OCI-LY7 (cell line): ENCODE measurements around the gene MICAL3. TPM values are rescaled to one million over a fixed set of nuclear protein-coding genes. Genes with fewer than 3 reads are reported as not detected.

Source experiments
- BruUV-seq: library from RNA; stranded (reverse); fragments of 400-500 nt; replicated peaks from 2 replicates; lab custom pipeline; 2021; lab: Mats Ljungman, UMichigan
- CTCF ChIA-PET: fragments of 300-600 bp; sonication (Branson Sonifier 250); formaldehyde crosslinking; loops from one replicate; lab custom pipeline; 2022; ENCODE audit warnings: antibody characterized with exemption; ENCODE audit not compliant: unreplicated experiment; lab: Charles Lee
- POLR2A ChIA-PET: fragments of 300-600 bp; sonication (Branson Sonifier 250); formaldehyde crosslinking; loops from one replicate; lab custom pipeline; 2022; ENCODE audit warnings: antibody characterized with exemption; lab: Charles Lee
- DNase-seq: peaks from one replicate; pipeline ENCODE4 v3.0.0-alpha.2; 2015; ENCODE audit warnings: low spot score
- H2AFZ ChIP-seq: fragments of 200-600 bp; sonication (generic), shearing (Covaris generic); 2 replicates; pipeline ENCODE4 v1.6.1; 2014; ENCODE audit warnings: mild to moderate bottlenecking, antibody characterized with exemption, low read length, moderate library complexity
- H3K27ac ChIP-seq: fragments of 200-600 bp; sonication (generic); 2 replicates; pipeline ENCODE4 v1.5.1; 2014; ENCODE audit warnings: mixed run types, low read depth, mild to moderate bottlenecking, moderate library complexity, low read length, inconsistent platforms; ENCODE audit not compliant: poor library complexity, severe bottlenecking
- H3K36me3 ChIP-seq: fragments of 200-600 bp; sonication (generic); 2 replicates; pipeline ENCODE4 v1.6.1; 2014; ENCODE audit warnings: mild to moderate bottlenecking, antibody characterized with exemption, low read length, moderate library complexity, mixed read lengths; ENCODE audit not compliant: insufficient read depth
- H3K4me1 ChIP-seq: fragments of 200-600 bp; sonication (generic); 2 replicates; pipeline ENCODE4 v1.5.1; 2014; ENCODE audit warnings: mild to moderate bottlenecking, low read length; ENCODE audit not compliant: insufficient read depth, poor library complexity, severe bottlenecking
- H3K4me2 ChIP-seq: fragments of 200-600 bp; sonication (generic); 2 replicates; pipeline ENCODE4 v1.6.1; 2014; ENCODE audit warnings: mild to moderate bottlenecking, low read length
- H3K4me3 ChIP-seq: fragments of 200-600 bp; sonication (generic); 2 replicates; pipeline ENCODE4 v1.5.1; 2014; ENCODE audit warnings: mild to moderate bottlenecking, low read depth, low read length; ENCODE audit not compliant: poor library complexity, severe bottlenecking
- H3K79me2 ChIP-seq: fragments of 200-600 bp; sonication (generic); 2 replicates; pipeline ENCODE4 v1.6.1; 2016; ENCODE audit warnings: low read depth, mild to moderate bottlenecking, low read length, moderate library complexity, mixed read lengths; ENCODE audit not compliant: insufficient read depth
- H3K9me2 ChIP-seq: fragments of 200-600 bp; sonication (generic); 2 replicates; pipeline ENCODE4 v1.6.1; 2016; ENCODE audit warnings: mild to moderate bottlenecking, low read length, mixed read lengths; ENCODE audit not compliant: insufficient read depth
- H3K9me3 ChIP-seq: fragments of 200-600 bp; sonication (generic); 2 replicates; pipeline ENCODE4 v1.6.1; 2014; ENCODE audit warnings: mild to moderate bottlenecking, mixed run types, low read length, mixed read lengths
- H4K20me1 ChIP-seq: fragments of 200-600 bp; sonication (generic); 2 replicates; pipeline ENCODE4 v1.6.1; 2014; ENCODE audit warnings: mild to moderate bottlenecking, antibody characterized with exemption, low read length, moderate library complexity, mixed read lengths; ENCODE audit not compliant: insufficient read depth
- CTCF ChIP-seq: fragments of 200-600 bp; sonication (generic); conservative IDR thresholded peaks from 2 replicates; pipeline ENCODE4 v1.5.1; 2014; ENCODE audit warnings: mild to moderate bottlenecking, antibody characterized with exemption, low read length, moderate library complexity, mixed read lengths
- EZH2phosphoT487 ChIP-seq: fragments of 200-600 bp; sonication (generic); IDR thresholded peaks from 2 replicates; pipeline ENCODE4 v1.6.1; 2018; ENCODE audit warnings: low read depth, borderline replicate concordance, mild to moderate bottlenecking, mixed run types, antibody characterized with exemption, low read length, moderate library complexity, mixed read lengths
- intact Hi-C: fragments of 100-400 bp; cut with micrococcal nuclease; formaldehyde crosslinking; loops from one replicate; pipeline ENCODE4 v1.10.0; 2022; ENCODE audit not compliant: unreplicated experiment
- total RNA-seq, 2 experiments: library from RNA; depleted of rRNA in 1 of 2; stranded (reverse); fragments of >200 nt in 1 of 2; shearing (Covaris generic) in 1 of 2; gene quantifications; 2 replicates each; pipeline ENCODE4 v1.2.3, GENCODE V29; 2014 to 2022

Gene MICAL3
- total RNA-seq, 2 experiments from 2014 or later = 80.9 to 210 TPM

- ChIA-PET CTCF (interaction anchor here (0.5 to 0.7 kb wide), 3 partner anchors 51 to 749 kb away, joined by 3 to 5 read pairs (median 3); no protein-coding TSS in a partner anchor), POLR2A (interaction anchor here (0.6 to 2.4 kb wide), 8 partner anchors 9 to 868 kb away, joined by 3 to 13 read pairs (median 4); no protein-coding TSS in a partner anchor)
- Histone ChIP-seq H3K79me2 (peaks cover 96% of the 10 kb centered on the region), H3K4me1 (peaks cover 79% of the 10 kb centered on the region), H3K36me3 (peaks cover 23% of the 10 kb centered on the region), H3K4me3 (peak overlapping the region; percentile 91), H2AFZ (no peak overlapping the region), H3K9me3 (no peaks in the 10 kb centered on the region), H3K4me2 (peak overlapping the region; percentile 84), H3K27ac (peak overlapping the region; percentile 96), H4K20me1 (peaks cover 11% of the 10 kb centered on the region; the same call in 1 of the 2 replicates), H3K9me2 (no peaks in the 10 kb centered on the region)
- intact Hi-C loops = loop anchor here (1.0 to 10.0 kb wide), 3 partner anchors 67 to 205 kb away; no protein-coding TSS in a partner anchor
- no TSS peak for BruUV-seq
- no peak for DNase-seq
- no peak for TF ChIP-seq CTCF
- no peak for TF ChIP-seq EZH2phosphoT487
Measured at GRCh38 chr22:17999851-18000250, 24.5 kb downstream of the MICAL3 start.

- intact Hi-C loops = no loop called here
- CTCF ChIA-PET = no interaction called here
Measured at GRCh38 chr22:17998913-17999312, 25.4 kb downstream of the MICAL3 start.

More at GRCh38 chr22:17998913-17999312, 25.4 kb downstream of the MICAL3 start:
- Histone ChIP-seq H3K4me2 (peak overlapping the region; percentile 84), H3K4me3 (peak overlapping the region; percentile 91), H3K79me2 (peaks cover 96% of the 10 kb centered on the region), H3K4me1 (peaks cover 79% of the 10 kb centered on the region), H3K9me2 (no peaks in the 10 kb centered on the region), H3K36me3 (peaks cover 27% of the 10 kb centered on the region), H3K27ac (peak overlapping the region; percentile 96), H2AFZ (no peak overlapping the region), H4K20me1 (peaks cover 16% of the 10 kb centered on the region; the same call in 1 of the 2 replicates), H3K9me3 (no peaks in the 10 kb centered on the region)
- no peak for TF ChIP-seq EZH2phosphoT487
- TF ChIP-seq CTCF = no peak
- POLR2A ChIA-PET = interaction anchor here (0.7 to 2.4 kb wide), 8 partner anchors 10 to 77 kb away, joined by 3 to 13 read pairs (median 4); no protein-coding TSS in a partner anchor
- BruUV-seq = no TSS peak
- no peak for DNase-seq
